Lower leg skin (tissue), 3 donors: ENCODE data around the gene FGD6.

ENCODE experiments used
- CTCF ChIP-seq, 3 donors: fragments of 450-650 bp; IDR thresholded peaks; one replicate each; pipeline ENCODE4 v1.5.1; 2016; ENCODE audit warnings: antibody characterized with exemption in 3 of 3, mild to moderate bottlenecking in 3 of 3, moderate library complexity in 2 of 3
- POLR2A ChIP-seq, 2 donors: fragments of 450-650 bp; IDR thresholded peaks; one replicate each; pipeline ENCODE4 v1.6.1; 2016 to 2017; ENCODE audit warnings: antibody characterized with exemption in 2 of 2, mild to moderate bottlenecking in 1 of 2, moderate library complexity in 1 of 2

- no peak for TF ChIP-seq CTCF (IDR thresholded peaks at IDR 0.05)
- no peak for TF ChIP-seq POLR2A (IDR thresholded peaks at IDR 0.05)
Measured at GRCh38 chr12:95240556-95240955, 23.3 kb upstream of the FGD6 start.
